Prostate gland (tissue), 2 donors: ENCODE measurements around the gene TGFBR1.

Experiments
- CTCF ChIP-seq, 4 experiments: fragments of 200-600 bp in 2 of 4; fragments of 450-650 bp in 2 of 4; sonication (generic) in 2 of 4; IDR thresholded peaks; 1 replicate in 3 of 4; 2 replicates in 1 of 4; pipeline ENCODE4 v1.5.1; 2016 to 2019; ENCODE audit warnings: antibody characterized with exemption in 4 of 4, mild to moderate bottlenecking in 2 of 4, moderate library complexity in 2 of 4
- POLR2A ChIP-seq: fragments of 450-650 bp; IDR thresholded peaks from one replicate; pipeline ENCODE4 v1.6.1; 2016; ENCODE audit warnings: antibody characterized with exemption, mild to moderate bottlenecking
- POLR2AphosphoS5 ChIP-seq: sonication (generic); formaldehyde crosslinking; IDR thresholded peaks from one replicate; pipeline ENCODE4 v1.6.1; 2017; ENCODE audit warnings: antibody characterized with exemption

- TF ChIP-seq CTCF (IDR thresholded peaks at IDR 0.05) (no peak), POLR2A (no peak), POLR2AphosphoS5 (no peak)
Measured at GRCh38 chr9:99095565-99095964, 9.3 kb upstream of the TGFBR1 start.
